Right lung (tissue), 5 donors: ENCODE measurements around the gene NFIX. TPM values are rescaled to one million over a fixed set of nuclear protein-coding genes. Genes with fewer than 3 reads are reported as not detected.

ENCODE experiments used
- DNase-seq, 2 donors: peaks; one replicate each; pipeline ENCODE4 v3.0.0-alpha.2; 2013
- polyA plus RNA-seq, 5 donors: library from polyadenylated mRNA; unstranded; fragments of 120-200 nt; gene quantifications; one replicate each; pipeline versions ENCODE4 v1.2.1 to v1.2.3, GENCODE V29; 2013; ENCODE audit warnings: inconsistent platforms in 1 of 5, low replicate concordance in 1 of 5; ENCODE audit not compliant: insufficient read length in 5 of 5, insufficient read depth in 1 of 5

Gene NFIX
- polyA plus RNA-seq, 5 donors: 83.6 to 141 (median 101) TPM

- DNase-seq: no peak
Observed at GRCh38 chr19:12985049-12985776, 10.1 kb upstream of the NFIX start.

DNA sequence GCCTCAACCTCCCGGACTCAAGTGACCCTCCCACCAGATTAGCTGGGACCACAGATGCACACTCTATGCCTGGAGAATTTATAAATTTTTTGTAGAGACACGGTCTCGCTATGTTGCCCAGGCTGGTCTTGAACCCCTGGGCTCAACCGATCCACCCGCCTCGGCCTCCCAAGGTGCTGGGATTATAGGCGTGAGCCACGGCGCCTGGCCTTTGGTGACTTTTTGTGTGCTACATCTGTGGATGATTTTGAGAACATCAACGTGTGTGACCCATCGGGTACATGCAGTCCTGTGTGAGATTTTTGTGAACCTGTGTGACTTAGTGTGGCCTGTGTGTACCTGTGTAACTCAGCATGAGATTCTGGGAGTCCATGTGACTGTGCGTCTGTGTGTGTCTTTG is 8.5 kb upstream of the NFIX start:
- DNase-seq: no peak

DNA sequence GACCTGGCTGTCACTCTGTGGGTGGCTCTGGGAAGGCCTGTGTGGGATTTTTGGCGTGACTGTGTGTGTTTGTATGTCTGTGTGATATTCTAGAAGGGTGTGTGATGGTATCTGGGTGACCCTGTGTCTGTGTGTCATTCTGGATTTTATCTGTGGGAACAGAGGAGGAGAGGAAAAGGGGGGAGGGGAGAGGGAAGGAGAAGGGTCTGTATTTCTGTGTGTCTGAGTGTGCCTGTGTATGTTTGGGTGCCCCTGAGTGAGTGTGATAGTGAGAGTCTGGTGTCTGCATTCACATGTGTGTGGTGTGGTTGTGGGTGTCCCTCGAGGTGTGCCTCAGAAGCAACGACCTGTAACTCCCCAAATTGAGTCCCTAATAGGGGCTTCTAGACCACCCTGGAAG is 8.1 kb upstream of the NFIX start:
- no peak for DNase-seq

- no peak for DNase-seq
Observed at GRCh38 chr19:12987781-12988180, 7.5 kb upstream of the NFIX start.

DNA sequence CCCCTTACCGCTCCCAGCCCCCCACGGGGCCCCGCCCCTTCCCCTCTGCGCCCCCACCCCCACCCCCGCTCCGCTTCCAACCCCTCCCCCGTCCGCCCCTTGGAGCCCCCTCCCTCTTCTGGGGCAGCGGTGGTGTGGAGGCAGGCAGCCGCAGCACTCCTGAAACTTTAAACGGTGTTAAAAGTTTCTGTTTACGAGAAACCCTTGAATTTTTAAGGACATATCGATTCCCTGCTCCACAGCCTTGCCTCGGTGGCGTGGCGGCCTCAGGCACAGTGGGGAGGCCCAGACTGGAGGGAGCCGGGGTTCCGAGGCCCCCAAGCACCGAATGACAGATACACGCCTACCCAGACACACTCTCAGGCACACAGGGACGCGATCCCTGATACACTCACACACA is 4.8 kb upstream of the NFIX start:
- DNase-seq: no peak

DNA sequence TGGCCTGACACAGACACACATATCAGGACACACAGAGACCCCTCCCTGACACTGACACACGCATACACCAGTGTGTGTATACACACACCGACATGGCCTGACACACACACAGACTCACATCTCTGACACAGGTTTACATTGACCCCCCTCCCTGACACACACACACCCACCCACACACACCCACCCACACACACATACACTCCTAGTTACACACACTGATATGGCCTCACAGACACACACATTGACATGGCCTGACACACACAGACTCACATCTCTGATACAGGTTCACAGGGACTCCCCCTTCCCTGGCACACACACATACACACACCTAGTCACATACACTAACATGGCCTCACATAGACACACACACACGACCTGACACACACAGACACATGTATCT is 4.4 kb upstream of the NFIX start:
- DNase-seq: no peak

DNA sequence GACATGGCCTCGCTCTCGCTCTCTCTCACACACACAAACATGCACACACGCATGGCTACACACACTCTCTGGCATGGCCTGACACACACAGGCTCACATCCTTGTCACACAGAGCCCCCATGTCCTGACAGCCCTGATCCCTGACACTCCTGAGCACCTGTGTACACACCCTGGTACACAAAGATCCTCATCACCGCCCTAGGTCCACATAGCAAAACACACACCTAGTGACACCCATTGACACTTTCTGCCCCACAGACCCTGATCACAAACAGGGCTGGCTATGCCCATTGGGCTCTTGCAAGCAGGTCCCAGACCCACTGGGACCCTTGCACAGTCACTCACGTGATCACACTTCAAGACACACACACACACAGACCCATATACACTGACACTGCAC is 4.0 kb upstream of the NFIX start:
- DNase-seq: no peak

- DNase-seq: no peak
Observed at GRCh38 chr19:12992729-12993128, 2.5 kb upstream of the NFIX start.

- no peak for DNase-seq
Observed at GRCh38 chr19:12993562-12993961, 1.7 kb upstream of the NFIX start.

DNA sequence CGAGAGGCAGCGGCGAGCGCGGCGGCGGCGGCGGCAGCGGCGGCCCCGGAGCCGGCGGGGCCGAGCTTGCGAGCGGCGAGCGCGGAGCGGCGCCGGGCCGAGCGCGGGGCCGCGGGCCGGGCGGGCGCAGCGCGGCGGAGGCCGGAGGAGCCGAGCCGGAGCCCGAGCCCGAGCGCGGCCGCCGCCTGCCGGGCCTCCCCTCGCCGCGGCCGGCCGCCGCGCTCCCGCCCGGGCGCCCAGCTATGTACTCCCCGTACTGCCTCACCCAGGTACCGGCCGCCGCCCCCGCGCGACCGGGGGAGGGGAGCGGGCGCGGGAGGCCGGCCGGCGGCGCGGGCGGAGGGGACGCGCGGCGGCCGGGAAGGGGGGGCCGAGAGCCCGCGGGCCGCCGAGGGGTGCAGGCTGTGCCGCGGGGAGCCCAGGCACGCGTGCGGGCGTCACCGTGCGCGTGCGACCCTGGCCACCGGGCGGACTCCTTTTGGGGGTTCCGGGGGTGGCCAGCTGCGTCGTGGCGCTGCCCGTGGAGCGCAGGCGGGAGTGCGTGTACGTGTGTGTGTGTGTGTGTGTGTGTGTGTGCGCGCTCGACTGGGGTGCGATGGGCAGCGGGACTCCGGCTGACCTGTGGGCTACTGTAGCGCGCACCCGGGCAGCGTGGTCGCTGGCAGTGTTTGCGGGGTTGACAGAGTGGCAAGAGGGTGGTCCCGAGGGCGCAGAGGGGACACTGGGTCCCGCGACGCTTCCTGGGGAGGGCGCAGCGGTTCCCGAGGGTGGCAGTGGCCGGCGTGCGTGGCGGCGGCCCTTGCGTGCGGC is 526 bp downstream of the NFIX start:
- peak in 1 of 2 donors; percentile 57 for DNase-seq

DNA sequence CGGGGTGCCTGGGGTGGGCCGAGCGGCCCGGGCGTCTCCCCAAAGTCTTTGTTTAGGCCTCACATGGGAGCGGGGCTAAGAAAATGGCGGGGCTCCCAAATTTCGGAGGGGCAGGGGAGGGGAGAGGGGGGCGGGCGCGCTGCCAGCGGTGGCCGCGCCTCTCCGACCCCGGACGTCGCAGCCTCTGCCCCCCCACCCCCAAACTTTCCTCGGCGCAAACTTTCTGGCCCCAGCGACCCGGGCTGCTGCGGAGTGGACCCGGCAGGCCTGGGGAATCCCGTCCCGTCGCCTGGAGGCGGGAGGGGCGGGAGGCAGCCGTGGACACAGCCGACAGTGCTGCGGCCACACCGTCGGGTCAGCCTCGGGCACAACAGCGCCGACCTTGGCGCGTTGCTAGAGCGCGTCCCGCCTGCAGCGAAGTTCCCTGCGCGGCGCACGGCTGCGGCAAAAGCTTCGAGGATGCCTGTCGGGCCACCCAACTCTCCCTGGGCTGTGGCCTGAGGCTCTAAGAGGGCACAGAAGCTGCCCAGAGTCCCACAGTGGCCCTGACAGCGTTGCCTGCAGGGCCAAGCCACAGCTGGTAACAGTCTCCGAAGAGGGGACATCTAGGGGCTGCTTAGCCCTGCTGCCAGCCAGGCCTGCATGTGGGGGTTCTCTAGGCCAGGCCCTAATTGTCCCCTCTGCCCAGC is 1.3 kb downstream of the NFIX start:
- DNase-seq: no peak

DNA sequence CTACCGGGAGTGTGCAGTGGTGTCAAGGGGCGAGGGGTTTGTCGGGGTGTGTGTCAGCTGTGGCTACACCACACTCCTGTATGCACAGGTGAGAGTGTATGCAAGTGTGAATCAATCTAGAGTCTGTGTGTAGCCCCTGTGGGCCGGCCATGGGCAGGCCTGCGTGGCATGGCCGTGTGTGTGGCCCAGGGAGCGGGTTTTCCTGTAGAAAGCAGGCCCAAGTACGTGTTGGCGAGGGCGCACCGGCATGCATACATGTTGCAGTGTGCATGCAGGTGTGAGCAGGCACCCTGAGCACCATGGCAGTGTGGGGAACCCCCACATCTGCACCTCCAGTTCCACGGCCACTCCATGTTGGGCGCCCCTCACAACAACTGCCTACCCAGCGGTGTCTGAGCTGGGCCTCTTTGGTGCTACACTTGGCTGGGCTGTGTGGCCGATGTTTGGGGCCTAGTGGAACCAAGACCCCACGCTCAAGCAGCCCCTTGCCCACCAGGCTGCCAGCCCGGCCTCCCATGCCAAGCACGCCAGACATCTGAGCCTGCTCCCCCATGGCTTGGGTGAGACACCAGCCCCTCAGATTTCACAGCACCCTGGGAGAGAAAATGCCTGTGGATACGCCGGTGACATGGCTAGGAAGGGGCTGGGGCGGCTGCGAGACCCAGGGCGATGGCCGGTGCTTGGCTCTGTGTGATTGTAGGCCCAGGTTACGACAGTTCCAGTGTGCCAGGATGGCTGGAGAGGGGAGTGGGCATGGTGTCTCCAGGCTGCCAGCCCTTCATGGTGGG is 2.1 kb downstream of the NFIX start:
- DNase-seq: no peak

DNA sequence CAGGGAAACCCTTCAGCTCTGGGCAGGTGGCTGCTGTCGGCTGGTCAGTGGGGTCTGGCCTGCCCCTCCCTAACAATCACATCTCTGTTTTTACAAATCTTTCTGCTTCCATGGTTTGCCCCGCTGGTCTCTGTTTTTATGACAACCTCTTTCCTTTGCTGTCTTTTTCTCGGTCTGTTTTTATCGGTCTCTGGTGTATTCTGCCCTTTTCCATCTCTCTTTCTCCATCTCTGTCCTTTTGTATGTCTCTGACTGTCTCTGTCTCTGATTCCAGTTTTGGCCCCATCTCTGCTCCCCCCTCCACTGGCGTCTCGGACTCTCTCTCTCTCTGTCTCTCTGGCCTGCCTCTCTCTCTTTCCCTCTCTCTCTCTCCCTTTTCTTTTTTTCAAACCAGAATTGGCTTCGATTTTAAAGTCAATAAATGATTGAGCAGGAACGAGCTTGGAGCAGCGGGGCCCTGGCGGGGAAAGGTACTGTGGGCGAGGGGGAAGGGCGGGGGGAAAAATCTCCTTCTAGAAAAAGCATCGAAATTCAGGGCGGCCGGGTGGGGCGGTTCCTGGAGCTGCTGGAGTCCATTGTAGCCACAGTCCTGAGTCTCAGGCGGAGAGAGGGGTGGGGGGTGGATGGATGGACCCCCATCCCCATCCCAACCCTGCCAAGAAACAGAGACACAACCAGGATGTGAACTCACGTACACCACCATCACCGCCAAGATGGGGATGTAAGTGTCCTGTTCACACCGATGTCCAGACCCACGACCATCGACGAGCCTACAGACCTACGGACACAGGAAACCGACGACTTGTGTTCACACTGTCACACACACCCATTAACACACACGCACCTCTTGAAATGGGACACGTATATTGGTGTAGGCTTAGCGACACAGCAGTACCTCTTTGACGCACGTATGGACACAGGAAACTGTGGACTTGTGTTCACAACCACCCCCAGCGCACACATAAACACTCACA is 3.0 kb downstream of the NFIX start:
- no peak for DNase-seq

DNA sequence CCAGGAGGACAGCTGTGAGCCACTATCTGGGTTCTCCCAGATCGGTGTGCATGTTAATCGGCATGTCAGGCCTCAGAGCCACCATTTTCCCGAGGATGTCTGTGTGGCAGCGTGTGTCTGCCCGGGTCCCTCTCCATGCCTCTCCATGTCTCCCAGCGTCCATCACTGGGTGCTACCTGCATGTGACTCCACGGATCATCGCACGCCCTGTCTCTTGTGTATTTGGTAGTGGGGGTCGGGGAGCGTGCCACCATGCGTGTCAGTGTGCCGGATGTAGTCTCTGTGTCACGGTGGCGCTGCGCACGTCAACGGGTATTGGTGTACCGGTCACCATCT is 5.9 kb downstream of the NFIX start:
- DNase-seq: no peak

DNA sequence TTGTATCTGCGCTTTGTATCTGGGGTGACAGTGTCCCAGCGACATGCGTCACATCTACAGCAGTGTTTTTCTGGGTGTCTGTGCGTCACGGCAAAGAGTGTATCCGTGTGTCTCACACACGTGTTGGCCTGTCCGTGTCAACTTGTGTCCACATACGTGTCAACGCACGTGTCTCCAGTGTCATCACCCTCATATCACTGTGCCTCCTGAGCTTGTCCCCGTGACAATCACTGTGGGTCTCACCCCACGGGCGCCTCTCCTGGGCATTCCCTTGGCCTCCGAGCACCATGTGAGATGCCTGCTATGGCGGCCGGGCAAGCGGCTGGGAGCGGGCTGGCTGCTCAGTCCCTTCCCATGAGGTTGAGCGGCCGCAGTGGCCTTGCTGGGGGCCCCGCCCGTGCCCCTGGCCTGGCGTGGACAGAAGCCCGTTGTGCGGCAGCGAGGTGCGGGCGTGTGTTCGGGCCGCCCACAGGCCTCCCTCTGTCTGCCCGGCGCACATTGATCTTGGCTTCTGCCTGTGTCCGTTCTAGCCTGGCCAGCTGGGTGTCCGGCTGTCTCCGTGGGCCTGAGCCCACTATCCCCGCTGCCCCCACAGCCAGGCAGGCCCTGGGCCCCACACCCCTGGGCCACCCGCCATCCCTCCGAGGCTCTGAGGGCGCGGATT is 6.4 kb downstream of the NFIX start:
- no peak for DNase-seq

DNA sequence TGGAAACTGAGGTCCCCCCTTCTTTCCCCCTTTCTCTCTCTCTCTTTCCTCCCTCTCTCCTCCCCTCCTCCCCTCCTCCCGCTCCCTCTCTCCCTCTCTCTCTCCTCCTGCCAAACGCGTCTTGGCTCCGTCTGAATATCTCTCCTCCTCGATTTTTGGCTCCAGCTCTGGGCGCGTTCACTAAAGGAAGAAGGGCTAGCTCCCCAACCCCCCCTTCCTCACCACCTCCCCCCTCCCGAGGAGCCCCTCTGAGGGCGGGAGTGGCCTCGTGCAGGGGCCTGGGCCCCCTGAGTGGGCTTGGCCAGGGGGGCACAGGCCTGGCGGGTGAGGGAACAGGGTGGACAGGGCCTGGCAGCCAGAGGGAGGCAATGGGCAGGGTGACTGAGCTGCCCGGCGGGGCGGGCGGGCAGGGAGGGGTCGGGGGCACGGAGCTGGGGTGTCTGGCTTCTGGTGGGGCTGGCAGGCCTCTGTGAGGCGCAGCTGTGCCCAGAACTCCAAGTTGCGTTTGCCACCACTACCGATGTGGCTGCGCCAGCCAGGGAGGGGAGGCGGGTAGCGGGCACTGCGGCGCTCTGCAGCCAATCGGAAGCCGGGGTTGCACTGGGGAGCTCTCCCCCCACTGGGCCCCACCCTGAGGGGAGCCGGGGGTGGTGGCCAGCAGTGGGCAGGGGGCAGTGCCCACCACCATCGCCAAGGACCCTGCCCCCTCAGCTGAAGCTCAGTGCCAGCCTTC is 7.1 kb downstream of the NFIX start:
- peak; percentile 88 to 92 for DNase-seq

DNA sequence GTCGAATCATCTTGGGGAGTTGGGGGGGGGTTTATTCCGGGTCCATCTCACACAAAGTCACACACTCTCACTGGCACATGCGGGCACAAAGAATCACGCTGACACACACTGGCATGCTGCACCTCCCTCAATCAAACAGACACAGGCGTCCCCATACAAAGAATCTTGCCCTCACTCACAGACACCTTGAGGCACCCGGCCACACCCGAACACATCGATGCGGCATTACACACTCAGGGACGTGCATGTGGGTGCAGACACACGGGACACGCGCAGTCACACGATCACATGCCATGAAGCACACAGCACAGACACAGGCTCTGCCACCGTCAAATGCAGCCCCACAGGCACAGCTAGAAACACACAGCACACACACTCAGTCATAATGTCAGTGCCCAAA is 7.8 kb downstream of the NFIX start:
- DNase-seq: no peak

DNA sequence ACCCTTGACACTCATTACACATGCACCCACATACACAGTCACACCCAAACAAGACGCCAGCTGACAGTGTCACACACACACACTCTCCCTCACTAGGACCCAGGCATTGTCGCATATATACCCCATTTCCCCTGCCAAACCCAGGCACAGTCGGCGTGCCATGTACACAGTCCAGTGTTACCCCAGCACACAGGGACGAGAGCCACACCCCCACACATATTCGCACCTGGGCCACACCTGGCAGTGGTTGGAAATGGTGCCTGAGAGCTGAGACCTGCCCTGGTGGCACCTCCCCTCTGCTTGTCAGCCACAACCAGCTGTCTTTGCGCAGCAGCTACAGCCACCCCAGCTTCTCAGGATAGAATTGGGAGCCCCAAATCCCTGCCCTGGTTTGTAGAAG is 9.0 kb downstream of the NFIX start:
- no peak for DNase-seq

- no peak for DNase-seq
Observed at GRCh38 chr19:13005253-13005652, 10.0 kb downstream of the NFIX start.
